ENCODE measurements around the gene TRPM1. TPM values are rescaled to one million over a fixed set of nuclear protein-coding genes. Genes with fewer than 3 reads are reported as not detected.

Gene TRPM1
- not detected for total RNA-seq

GRCh38 chr15:31101262-31102038 lies at the start of gene TRPM1:
Gene TRPM1, minus strand, starts transcription at chr15:31101725. Its CDS starts 20,370 bp downstream, at chr15:31081355.
- Histone ChIP-seq H3K36me3 (no peaks in the 10 kb centered on the region), H3K9ac (ENCODE audit: low read depth in 2 of 2, low read length in 2 of 2) (no peak within 1 kb of the TSS), H3K4me1 (no peaks in the 10 kb centered on the region), H3K27me3 (no peaks in the 10 kb centered on the region), H3K4me3 (no peak within 1 kb of the TSS), H3K27ac (no peak within 1 kb of the TSS), H3K9me3 (no peaks in the 10 kb centered on the region)
- TF ChIP-seq, protein P1, sequence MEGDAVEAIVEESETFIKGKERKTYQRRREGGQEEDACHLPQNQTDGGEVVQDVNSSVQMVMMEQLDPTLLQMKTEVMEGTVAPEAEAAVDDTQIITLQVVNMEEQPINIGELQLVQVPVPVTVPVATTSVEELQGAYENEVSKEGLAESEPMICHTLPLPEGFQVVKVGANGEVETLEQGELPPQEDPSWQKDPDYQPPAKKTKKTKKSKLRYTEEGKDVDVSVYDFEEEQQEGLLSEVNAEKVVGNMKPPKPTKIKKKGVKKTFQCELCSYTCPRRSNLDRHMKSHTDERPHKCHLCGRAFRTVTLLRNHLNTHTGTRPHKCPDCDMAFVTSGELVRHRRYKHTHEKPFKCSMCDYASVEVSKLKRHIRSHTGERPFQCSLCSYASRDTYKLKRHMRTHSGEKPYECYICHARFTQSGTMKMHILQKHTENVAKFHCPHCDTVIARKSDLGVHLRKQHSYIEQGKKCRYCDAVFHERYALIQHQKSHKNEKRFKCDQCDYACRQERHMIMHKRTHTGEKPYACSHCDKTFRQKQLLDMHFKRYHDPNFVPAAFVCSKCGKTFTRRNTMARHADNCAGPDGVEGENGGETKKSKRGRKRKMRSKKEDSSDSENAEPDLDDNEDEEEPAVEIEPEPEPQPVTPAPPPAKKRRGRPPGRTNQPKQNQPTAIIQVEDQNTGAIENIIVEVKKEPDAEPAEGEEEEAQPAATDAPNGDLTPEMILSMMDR (IDR thresholded peaks at IDR 0.05): no peak
- intact Hi-C loops (cut with DNase I): no loop called here
- DNase-seq: no peak

- TF ChIP-seq, protein P1 (IDR thresholded peaks at IDR 0.05): no peak
- Histone ChIP-seq H3K9ac (ENCODE audit: low read depth in 2 of 2, low read length in 2 of 2) (no peak overlapping the region), H3K4me3 (no peak overlapping the region), H3K4me1 (no peaks in the 10 kb centered on the region), H3K27me3 (no peaks in the 10 kb centered on the region), H3K9me3 (no peaks in the 10 kb centered on the region), H3K27ac (no peak overlapping the region), H3K36me3 (no peaks in the 10 kb centered on the region)
- DNase-seq: no peak
- intact Hi-C loops (cut with DNase I): no loop called here
Observed at GRCh38 chr15:31150732-31151231, 49.3 kb upstream of the TRPM1 start.

- intact Hi-C loops (cut with DNase I): no loop called here
- Histone ChIP-seq H3K4me1 (no peaks in the 10 kb centered on the region), H3K4me3 (no peak overlapping the region), H3K9ac (ENCODE audit: low read depth in 2 of 2, low read length in 2 of 2) (no peak overlapping the region), H3K27ac (no peak overlapping the region), H3K9me3 (no peaks in the 10 kb centered on the region), H3K36me3 (no peaks in the 10 kb centered on the region), H3K27me3 (no peaks in the 10 kb centered on the region)
- TF ChIP-seq, protein P1 (IDR thresholded peaks at IDR 0.05): no peak
- DNase-seq: no peak
Observed at GRCh38 chr15:31149987-31150386, 48.5 kb upstream of the TRPM1 start.

DNA sequence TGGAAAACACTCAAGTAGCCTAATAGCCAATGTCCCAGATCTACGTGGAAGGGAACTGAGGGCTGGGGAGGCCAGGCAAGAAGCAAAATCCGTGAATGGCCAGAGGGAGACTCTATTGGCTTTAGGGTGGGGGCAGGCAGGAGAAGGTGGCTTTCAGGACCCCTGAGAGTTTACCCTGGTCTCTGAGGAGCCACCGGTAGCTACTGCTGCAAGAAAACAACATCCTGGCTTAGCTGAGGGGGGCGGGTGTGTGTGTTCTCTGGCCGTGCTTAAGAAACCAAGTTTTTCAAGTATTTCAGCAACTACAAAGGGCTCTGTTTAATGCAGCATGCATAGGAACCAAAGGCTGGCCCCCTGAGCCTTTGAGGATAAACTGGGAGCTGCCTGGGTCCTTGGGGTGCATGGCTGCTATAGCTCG lies 47.6 kb upstream of the TRPM1 start:
- no peak for DNase-seq
- intact Hi-C loops (cut with DNase I): no loop called here
- Histone ChIP-seq H3K9ac (ENCODE audit: low read depth in 2 of 2, low read length in 2 of 2) (no peak overlapping the region), H3K27me3 (no peaks in the 10 kb centered on the region), H3K4me1 (no peaks in the 10 kb centered on the region), H3K4me3 (no peak overlapping the region), H3K9me3 (no peaks in the 10 kb centered on the region), H3K27ac (no peak overlapping the region), H3K36me3 (no peaks in the 10 kb centered on the region)
- TF ChIP-seq, protein P1 (IDR thresholded peaks at IDR 0.05): no peak

DNA sequence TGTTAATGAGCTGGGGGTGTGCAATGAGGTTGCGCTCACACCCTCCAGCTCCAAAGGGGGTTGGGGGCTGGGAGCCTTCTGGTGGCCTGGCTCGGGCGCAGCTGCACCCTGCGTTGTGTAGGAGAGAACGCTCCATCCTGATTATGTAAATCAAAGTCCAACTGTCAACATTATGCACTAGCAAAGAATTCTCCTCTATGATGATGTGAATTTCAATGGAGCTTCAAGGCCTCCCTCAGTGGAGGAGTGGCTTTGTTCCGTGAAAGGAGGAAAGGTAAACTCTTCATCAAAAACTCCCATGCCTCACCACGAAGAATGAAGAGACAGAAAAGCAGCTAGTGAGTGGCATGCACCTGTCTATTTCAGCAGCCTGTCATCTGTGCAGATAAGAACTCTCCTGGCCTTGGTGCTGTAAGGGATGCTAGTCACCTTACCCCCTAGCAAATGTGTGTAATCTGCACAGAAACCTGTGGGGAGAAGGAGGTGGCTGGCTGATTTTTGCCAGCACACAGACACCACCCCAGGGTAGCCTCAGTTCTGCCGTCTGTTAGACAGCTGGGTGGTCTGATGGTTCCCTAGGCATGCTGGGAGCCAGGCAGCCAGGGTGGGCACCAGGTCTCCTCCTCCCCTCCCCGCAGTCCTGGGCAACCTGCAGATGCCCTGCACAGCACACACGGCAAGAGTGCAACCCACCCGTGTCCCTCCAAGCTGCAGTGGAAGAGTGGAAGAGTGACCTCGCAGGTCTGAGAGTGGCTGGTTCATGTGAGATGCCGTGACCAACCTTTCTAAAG lies 47.0 kb upstream of the TRPM1 start:
- no peaks in the 10 kb centered on the region for H3K4me1 ChIP-seq
- no peak for DNase-seq
- no peak overlapping the region for H3K9ac ChIP-seq (ENCODE audit: low read depth in 2 of 2, low read length in 2 of 2)
- H3K27me3 ChIP-seq: no peaks in the 10 kb centered on the region
- H3K27ac ChIP-seq: no peak overlapping the region
- no peaks in the 10 kb centered on the region for H3K9me3 ChIP-seq
- H3K36me3 ChIP-seq: no peaks in the 10 kb centered on the region
- TF ChIP-seq, protein P1 (IDR thresholded peaks at IDR 0.05): no peak
- no peak overlapping the region for H3K4me3 ChIP-seq
- intact Hi-C loops (cut with DNase I): no loop called here
